Mucosa of rectum (tissue), 2 donors: Measurements from ENCODE around the gene ISY1.
A peak's percentile ranks its signal among the peaks of the same experiment; 100 is the strongest.

Source experiments
- H3K27ac ChIP-seq, 2 donors: one replicate each; pipeline ENCODE4 v1.7.0; 2013; ENCODE audit warnings: inconsistent platforms in 2 of 2, low read depth in 2 of 2, low read length in 2 of 2
- H3K27me3 ChIP-seq, 2 donors: one replicate each; pipeline ENCODE4 v1.7.0; 2013; ENCODE audit warnings: low read length in 2 of 2; ENCODE audit not compliant: control insufficient read depth in 2 of 2, insufficient read depth in 2 of 2
- H3K36me3 ChIP-seq, 2 donors: one replicate each; pipeline ENCODE4 v1.7.0; 2013; ENCODE audit warnings: low read length in 2 of 2; ENCODE audit not compliant: control insufficient read depth in 2 of 2, insufficient read depth in 2 of 2
- H3K4me1 ChIP-seq, 2 donors: one replicate each; pipeline ENCODE4 v1.7.0; 2013; ENCODE audit warnings: low read length in 2 of 2, mild to moderate bottlenecking in 1 of 2; ENCODE audit not compliant: control insufficient read depth in 2 of 2, insufficient read depth in 2 of 2
- H3K4me3 ChIP-seq, 2 donors: one replicate each; pipeline ENCODE4 v1.7.0; 2013; ENCODE audit warnings: low read length in 2 of 2
- H3K9ac ChIP-seq, 2 donors: one replicate each; pipeline ENCODE4 v1.7.0; 2013; ENCODE audit warnings: low read length in 2 of 2, low read depth in 1 of 2, mild to moderate bottlenecking in 1 of 2
- H3K9me3 ChIP-seq, 2 donors: one replicate each; pipeline ENCODE4 v1.7.0; 2013; ENCODE audit warnings: low read length in 2 of 2; ENCODE audit not compliant: control insufficient read depth in 2 of 2
- donor health status: healthy.
- donor health status: Normal muscosa, but diverticular disease.

Gene ISY1

GRCh38 chr3:129132097-129132866 is 28.6 kb downstream of the ISY1 start:
- Histone ChIP-seq H3K9ac (no peak overlapping the region), H3K27ac (no peak overlapping the region)

GRCh38 chr3:129131465-129132088 is 29.3 kb downstream of the ISY1 start:
- Histone ChIP-seq H3K4me3 (no peak overlapping the region), H3K36me3 (peaks cover 55 to 61% of the 10 kb centered on the region in 2 donors)

More at GRCh38 chr3:129132097-129132866, 28.6 kb downstream of the ISY1 start:
- H3K4me1 ChIP-seq: no peaks in the 10 kb centered on the region
- H3K4me3 ChIP-seq: no peak overlapping the region
- H3K9me3 ChIP-seq: no peaks in the 10 kb centered on the region
- peaks cover 55 to 61% of the 10 kb centered on the region in 2 donors for H3K36me3 ChIP-seq
- H3K27me3 ChIP-seq: no peaks in the 10 kb centered on the region

GRCh38 chr3:129130291-129130813 is 30.5 kb downstream of the ISY1 start:
- no peak overlapping the region for H3K4me3 ChIP-seq
- peaks cover 55 to 61% of the 10 kb centered on the region in 2 donors for H3K36me3 ChIP-seq
- no peak overlapping the region for H3K27ac ChIP-seq
- no peaks in the 10 kb centered on the region for H3K9me3 ChIP-seq
- H3K27me3 ChIP-seq: no peaks in the 10 kb centered on the region
- no peaks in the 10 kb centered on the region for H3K4me1 ChIP-seq
- no peak overlapping the region for H3K9ac ChIP-seq

More at GRCh38 chr3:129131465-129132088, 29.3 kb downstream of the ISY1 start:
- no peaks in the 10 kb centered on the region for H3K27me3 ChIP-seq
- no peaks in the 10 kb centered on the region for H3K4me1 ChIP-seq
- H3K9me3 ChIP-seq: no peaks in the 10 kb centered on the region
- no peak overlapping the region for H3K27ac ChIP-seq
- H3K9ac ChIP-seq: no peak overlapping the region

GRCh38 chr3:129128357-129129155 is 32.3 kb downstream of the ISY1 start:
- Histone ChIP-seq H3K9ac (no peak overlapping the region), H3K27ac (no peak overlapping the region), H3K4me1 (peaks cover 0 to 2% of the 10 kb centered on the region in 2 donors), H3K4me3 (no peak overlapping the region), H3K27me3 (no peaks in the 10 kb centered on the region), H3K9me3 (no peaks in the 10 kb centered on the region), H3K36me3 (peaks cover 40 to 47% of the 10 kb centered on the region in 2 donors)

- Histone ChIP-seq H3K9ac (no peak overlapping the region), H3K4me1 (peaks cover 10 to 13% of the 10 kb centered on the region in 2 donors), H3K36me3 (peaks cover 27 to 33% of the 10 kb centered on the region in 2 donors), H3K27ac (no peak overlapping the region), H3K4me3 (no peak overlapping the region), H3K9me3 (no peaks in the 10 kb centered on the region), H3K27me3 (no peaks in the 10 kb centered on the region)
Measured at GRCh38 chr3:129126726-129127280, 34.1 kb downstream of the ISY1 start.

- peaks cover 1 to 6% of the 10 kb centered on the region in 2 donors for H3K36me3 ChIP-seq
- peaks cover 29 to 31% of the 10 kb centered on the region in 2 donors for H3K4me1 ChIP-seq
- no peaks in the 10 kb centered on the region for H3K27me3 ChIP-seq
- H3K4me3 ChIP-seq: no peak overlapping the region
- H3K27ac ChIP-seq: peak overlapping the region in 1 of 2 donors; percentile 94
- no peaks in the 10 kb centered on the region for H3K9me3 ChIP-seq
- no peak overlapping the region for H3K9ac ChIP-seq
Measured at GRCh38 chr3:129123314-129124060, 37.4 kb downstream of the ISY1 start.

GRCh38 chr3:129122412-129123011 is 38.4 kb downstream of the ISY1 start:
- Histone ChIP-seq H3K27ac (peak overlapping the region; percentile 93 to 94), H3K36me3 (peaks cover 4 to 5% of the 10 kb centered on the region in 2 donors), H3K4me1 (peaks cover 34% of the 10 kb centered on the region in 2 donors), H3K4me3 (peak overlapping the region in 1 of 2 donors; percentile 80), H3K9ac (no peak overlapping the region), H3K9me3 (no peaks in the 10 kb centered on the region), H3K27me3 (no peaks in the 10 kb centered on the region)

- Histone ChIP-seq H3K27ac (peak within 1 kb of the TSS; percentile 93 to 94), H3K9me3 (no peaks in the 10 kb centered on the region), H3K4me3 (peak within 1 kb of the TSS; percentile 85 to 91), H3K4me1 (peaks cover 36 to 39% of the 10 kb centered on the region in 2 donors), H3K9ac (peak within 1 kb of the TSS; percentile 84 to 89), H3K36me3 (peaks cover under 1 to 9% of the 10 kb centered on the region in 2 donors), H3K27me3 (no peaks in the 10 kb centered on the region)
Measured at GRCh38 chr3:129121792-129122411, 39.0 kb downstream of the ISY1 start, which contains the start of gene RAB43. Gene RAB43 (minus strand): TSS chr3:129121804. CDS start chr3:129121489, 315 bp downstream.
